Inflammatory macrophage treated with lipopolysaccharide for 4 hours (primary cell): Measurements from ENCODE around the gene IGBP1.
"Not testable (repeated sequence)": the region's sequence is repeated elsewhere in the genome, so short reads cannot be mapped to it uniquely, and the experiment has no call there.

Experiments
- DNase-seq: peaks from one replicate; pipeline ENCODE4 v3.0.0-alpha.2; 2020

Gene IGBP1

DNA sequence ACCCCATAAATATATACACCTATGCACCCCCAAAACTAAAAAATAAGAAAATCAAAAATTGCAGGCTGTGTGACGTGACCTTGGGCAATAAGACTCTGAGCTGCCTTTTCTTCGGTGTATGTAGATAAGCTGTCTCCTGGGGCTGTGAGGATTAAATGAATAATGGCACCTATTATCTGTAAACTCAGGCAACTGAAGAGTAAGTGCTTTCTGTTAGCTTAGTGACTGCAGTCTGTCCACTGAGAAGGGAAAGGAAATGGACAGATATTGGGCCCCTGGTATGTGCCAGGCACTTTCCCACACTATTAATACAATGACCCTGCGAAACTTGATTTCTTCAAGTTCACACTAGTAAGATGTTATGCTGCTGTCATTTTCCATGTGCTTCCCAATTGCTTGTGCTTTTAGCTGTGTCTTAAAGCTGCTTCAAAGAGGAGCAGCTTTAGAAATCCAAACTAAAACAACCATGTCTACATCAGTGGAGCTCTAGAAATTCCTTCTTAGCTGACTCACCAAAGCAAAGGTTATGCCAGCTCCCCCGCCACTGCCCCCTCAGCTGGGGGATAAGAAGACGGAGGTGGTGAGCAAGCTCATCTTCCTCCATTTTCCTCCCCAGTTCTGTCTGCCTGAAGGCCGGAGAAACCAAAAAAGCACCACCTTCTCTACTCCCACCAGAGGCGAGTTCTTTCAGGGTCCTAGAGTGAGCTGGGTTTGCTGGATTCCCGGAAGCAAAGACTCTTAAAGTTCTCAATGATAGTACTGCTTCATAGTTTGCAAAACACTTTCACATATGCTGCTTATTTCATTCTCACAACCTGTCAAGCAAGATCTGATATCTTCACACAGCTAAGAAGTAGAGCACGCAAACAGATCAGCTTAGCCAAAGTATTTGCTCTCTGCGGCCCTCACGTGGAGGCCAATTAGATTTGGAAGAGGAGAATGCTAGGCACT lies 35.3 kb downstream of the IGBP1 start:
- no peak for DNase-seq

DNA sequence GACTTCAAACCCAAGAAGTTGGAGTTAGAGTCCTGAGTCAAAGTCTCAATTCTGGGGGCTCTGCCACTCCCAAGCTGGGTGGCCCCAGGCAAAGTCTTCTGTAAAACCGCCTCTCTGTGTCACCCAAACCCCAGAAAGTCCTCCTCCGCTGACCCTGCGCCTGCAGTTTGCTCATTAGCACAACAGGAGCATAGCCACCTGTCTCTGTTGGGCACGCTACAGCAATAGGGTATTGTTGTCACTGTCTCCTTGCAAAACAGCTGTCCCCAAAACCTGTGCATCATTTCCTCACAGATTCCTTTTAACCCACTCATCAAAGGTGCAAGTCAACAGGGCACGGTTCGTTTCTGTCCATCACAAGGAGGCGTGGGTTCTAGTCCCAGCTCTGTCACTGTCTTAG lies 36.0 kb downstream of the IGBP1 start:
- no peak for DNase-seq

DNA sequence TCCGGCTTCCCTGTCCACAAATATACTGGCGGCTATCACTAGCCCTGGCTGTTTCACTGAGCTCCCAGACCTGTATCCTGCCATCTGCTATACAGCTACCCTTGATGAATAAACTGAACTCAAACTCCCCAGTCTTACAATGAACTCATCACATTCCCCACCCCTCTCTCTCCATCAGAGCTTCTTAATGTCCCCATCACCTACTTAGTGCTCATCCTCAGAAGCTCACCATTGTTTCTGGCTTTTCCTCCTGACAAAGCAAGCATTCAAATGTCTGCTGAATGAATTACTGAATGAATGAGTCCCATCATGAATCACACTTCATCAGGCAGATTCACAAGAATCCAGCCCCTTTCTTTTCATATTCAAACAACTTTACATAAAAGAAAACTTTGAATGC lies 38.4 kb downstream of the IGBP1 start:
- DNase-seq: no peak

DNA sequence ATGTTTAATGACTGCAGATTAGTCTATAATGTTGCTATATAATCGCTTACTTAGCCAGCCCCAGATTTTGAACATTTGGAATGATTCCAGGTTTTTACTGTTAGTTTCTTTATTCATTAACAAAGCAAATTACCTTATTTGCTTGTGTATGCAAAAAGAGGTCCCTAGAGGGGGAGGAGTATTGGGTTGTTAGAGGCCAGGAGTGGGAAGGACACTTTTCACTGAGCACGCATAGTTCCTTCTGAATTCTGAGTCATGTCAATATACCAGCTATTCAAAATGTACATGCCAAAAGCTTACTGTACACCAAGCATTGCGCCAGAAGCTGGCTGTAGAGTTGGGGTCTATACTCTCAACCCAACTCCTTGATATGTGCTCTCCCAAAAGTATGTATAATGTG lies 39.0 kb downstream of the IGBP1 start:
- DNase-seq: no peak

DNA sequence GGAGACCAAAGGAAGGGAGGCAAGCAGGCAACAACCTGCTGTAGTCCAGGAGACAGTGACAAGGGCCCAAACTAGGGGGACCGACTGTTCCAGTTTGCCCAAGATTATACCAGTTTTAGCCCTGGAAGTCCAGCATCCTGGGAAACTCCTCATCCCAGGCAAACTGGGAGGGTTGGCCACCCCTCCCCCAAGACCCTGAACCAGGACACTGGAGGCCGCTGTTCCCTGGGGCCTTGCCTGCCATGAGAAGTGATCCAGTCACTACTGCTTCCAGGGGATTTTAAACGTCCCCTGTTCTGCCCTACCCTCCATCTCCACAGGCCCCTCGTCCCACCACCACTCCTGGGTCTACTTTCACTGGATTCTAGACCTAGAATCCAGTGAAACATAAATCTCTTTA lies 39.7 kb downstream of the IGBP1 start:
- no peak for DNase-seq

DNA sequence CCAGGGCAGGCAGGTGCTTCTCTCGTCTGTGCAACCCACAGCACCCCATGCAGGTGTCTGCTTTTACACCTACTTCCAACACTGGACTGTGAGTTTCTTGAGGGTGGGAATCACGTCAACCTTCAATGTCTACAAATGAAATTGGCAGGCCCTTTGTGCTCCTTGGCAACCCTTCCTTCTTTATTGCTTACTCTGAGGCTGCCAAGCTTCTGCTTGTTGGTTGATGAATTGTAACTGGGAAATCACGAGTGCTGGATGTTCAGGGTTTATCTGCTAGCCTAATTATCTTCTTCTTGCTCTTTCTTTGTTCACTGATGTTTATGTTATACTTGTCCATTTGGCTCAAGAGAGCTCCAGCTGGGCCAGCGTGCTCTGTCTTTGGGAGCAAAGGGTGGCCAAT lies 41.5 kb downstream of the IGBP1 start:
- no peak for DNase-seq

DNA sequence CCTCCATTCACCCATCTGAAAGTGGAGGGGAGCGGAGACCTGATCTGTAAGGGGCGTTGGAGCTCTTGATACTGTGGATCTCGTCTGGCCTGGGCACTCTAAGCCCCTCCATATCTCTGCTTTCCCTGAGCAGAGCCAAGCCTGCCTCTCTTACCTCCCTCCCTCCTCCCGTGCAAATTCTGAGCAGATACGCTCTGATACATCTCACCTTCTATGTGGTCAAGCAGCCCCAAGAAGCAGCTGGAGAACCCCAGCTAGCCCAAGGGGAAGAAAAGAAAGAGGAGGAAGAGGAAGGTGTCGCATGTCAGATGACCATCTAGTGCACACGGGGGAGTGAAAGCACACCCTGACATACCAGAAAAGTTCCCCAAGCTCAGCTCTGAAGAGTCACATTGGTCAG lies 42.1 kb downstream of the IGBP1 start:
- DNase-seq: no peak

DNA sequence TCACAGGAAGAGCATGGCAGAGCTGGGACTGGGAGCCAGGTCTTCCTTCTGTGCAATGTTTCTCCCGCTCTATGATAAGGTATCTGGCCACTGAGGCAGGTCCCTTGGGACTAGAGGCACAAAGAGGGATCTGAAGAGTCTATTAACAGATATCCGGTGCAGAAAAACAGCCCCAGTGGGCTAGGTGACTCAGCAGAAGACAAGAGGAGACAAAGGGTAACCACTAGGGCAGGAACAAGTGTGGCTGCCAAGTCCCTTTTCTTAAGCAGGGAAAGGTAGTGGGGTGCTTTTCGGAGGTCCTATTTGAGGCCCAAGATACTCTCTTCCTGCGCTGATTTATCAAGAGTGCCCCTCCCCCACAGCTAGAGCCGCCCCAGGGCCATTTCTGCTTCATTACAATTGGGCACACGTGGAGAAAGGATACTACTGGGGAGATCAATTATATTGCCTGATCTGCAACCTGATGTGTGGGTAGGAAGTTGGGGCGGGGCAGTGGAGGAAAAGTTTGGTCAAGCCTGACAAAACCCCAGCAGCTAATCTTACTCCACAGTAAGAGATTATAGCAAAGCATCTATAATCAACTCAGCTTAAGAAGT lies 43.8 kb downstream of the IGBP1 start, which contains the start of gene DGAT2L6:
TSS of gene DGAT2L6 (plus strand) at position 546 of the 596 bp plus-strand sequence. CDS start 100 bp downstream, outside the sequence.
- DNase-seq: no peak

DNA sequence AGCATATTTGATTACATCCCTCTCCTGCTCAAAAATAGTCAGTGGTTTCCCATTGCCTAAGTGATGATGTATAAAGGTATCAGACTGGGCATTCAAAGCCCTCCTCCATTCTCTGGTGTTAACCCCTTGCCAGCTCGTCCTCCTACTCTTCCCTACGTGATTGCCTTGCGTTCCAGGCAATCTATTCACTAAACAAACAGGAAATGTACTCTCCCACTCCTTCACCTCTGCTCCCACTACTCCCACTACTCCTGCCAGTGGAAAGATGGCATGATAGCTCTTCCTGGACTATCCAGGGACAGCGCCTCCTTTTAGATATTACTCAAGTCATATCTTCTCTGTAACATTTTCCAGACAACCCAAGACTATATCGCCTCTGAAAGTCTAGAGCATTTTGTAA lies 49.8 kb downstream of the IGBP1 start:
- DNase-seq: no peak

DNA sequence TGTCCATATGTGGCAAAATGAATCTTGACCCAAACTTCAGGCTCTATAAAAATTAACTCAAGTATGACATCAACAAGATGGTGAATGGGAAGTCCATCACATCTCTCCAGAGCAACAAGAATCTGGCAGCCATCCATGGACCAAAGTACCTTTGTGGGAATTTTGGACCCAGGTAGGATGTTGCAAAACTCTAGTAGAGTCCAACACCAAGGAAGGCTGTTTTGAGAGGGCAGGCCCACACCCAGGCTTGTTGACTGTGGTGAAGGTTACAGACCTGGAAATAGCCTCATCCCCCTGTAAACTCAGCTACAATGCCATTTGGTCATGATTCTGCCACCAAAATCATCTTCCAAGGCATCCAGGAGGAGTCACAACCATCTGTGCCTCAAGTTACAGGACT lies 57.0 kb downstream of the IGBP1 start:
- DNase-seq: no peak

DNA sequence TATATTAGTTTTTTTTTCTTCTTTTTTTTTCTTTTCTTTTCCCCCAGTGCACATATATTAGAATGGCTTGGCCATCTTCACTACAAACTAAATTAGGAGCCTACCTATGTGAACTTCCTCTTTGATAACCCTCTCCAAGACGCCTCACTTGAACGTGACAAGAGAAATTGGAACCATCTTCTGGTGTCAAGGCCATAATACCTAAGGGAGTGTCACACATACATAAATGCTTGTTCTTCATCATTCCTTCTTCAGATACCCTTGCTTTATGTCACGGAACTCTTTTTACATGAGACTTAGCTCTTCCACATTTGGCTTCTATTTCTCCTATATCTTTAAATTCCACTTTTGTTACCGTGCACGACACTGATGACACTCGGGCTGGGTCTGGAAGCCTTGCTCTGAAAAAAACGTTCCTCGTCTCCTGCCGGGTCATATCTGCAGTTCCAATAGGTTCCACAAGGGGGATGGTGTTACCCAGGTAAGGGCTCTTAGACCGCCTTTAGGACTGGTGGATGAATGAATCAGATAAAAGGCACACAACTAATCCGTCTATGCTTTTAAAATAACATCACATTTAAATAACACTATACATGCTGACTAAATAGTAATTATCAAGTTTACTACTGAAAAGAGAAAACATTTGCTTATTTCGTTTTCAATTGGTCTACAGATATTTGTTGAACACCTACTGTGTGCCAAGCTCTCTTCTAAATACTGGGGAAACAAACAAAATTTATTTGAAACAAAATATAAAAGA lies 63.9 kb downstream of the IGBP1 start:
- DNase-seq: peak; percentile 9

DNA sequence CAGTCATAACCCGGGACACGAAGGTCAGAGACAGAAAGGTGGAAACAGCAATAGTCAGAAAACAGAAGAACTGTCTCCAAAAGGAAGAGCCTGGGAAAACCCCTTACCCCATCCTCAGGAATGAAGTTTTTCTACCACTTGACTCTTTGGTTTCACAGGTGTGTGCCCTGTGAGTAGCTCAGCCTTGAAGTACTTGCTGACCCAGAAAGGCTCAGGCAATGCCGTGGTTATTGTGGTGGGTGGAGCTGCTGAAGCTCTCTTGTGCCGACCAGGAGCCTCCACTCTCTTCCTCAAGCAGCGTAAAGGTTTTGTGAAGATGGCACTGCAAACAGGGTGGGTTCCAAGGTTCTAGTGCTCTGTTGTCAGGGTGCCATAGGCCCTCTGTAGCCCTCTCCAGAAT lies 68.5 kb downstream of the IGBP1 start:
- DNase-seq: no peak

DNA sequence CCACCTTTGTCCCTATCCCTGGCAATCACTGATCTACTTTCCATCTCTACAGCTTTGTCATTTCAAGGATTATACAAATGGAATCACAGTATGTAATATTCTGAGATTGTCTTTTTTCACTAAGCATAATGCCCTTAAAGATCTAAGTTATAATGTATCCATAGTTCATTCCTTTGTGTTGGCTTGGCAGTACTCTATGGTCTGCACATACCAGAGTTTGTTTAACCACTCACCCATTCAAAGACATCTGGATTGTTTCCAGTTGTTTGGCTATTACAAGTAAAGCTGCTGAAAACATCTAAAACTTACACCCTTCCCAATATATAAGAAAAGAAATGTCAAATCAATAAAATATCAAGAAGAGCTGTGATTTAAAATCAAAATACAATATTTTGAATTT lies 75.2 kb downstream of the IGBP1 start:
- DNase-seq: no peak

DNA sequence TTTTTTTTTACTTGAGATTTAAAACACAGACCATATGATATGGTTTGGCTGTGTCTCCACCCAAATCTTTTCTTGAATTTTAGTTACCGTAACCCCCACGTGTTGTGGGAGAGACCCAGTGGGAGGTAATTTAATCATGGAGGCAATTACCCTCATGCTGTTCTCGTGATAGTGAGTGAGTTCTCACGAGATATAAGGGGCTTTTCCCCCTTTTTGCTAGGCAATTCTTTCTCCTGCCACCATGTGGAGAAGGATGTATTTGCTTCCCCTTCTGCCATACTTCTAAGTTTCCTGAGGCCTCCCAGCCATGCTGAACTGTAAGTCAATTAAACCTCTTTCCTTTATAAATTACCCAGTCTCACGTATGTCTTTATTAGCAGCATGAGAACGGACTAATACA lies 76.3 kb downstream of the IGBP1 start:
- DNase-seq: not testable (repeated sequence)
